Hepatocyte (in vitro differentiated cells): ENCODE results near the gene ADAM10. TPM values are rescaled to one million over a fixed set of nuclear protein-coding genes. Genes with fewer than 3 reads are reported as not detected.

Source experiments
- DNase-seq: peaks from one replicate; pipeline ENCODE4 v3.0.0-alpha.2; 2016; ENCODE audit warnings: low spot score
- H2AFZ ChIP-seq: fragments of 200-600 bp; sonication (generic); 2 replicates; pipeline ENCODE4 v1.6.0; 2016; ENCODE audit warnings: antibody characterized with exemption, mild to moderate bottlenecking
- H3K27ac ChIP-seq: fragments of 200-600 bp; sonication (generic); 2 replicates; pipeline ENCODE4 v1.5.1; 2016; ENCODE audit warnings: mild to moderate bottlenecking
- H3K27me3 ChIP-seq: fragments of 200-600 bp; sonication (generic); 2 replicates; pipeline ENCODE4 v1.6.1; 2016
- H3K36me3 ChIP-seq: fragments of 200-600 bp; sonication (generic); replicated peaks from 2 replicates; pipeline ENCODE4 v1.5.1; 2016; ENCODE audit warnings: low read depth; ENCODE audit not compliant: insufficient read depth
- H3K4me1 ChIP-seq: fragments of 200-600 bp; sonication (generic); 2 replicates; pipeline ENCODE4 v1.5.1; 2016; ENCODE audit warnings: mild to moderate bottlenecking, moderate library complexity; ENCODE audit not compliant: insufficient read depth
- H3K4me2 ChIP-seq: fragments of 200-600 bp; sonication (generic); 2 replicates; pipeline ENCODE4 v1.6.0; 2016
- H3K4me3 ChIP-seq: fragments of 200-600 bp; sonication (generic); 2 replicates; pipeline ENCODE4 v1.5.1; 2016; ENCODE audit warnings: mild to moderate bottlenecking
- H3K79me2 ChIP-seq: fragments of 200-600 bp; sonication (generic); 2 replicates; pipeline ENCODE4 v1.6.0; 2017; ENCODE audit warnings: mild to moderate bottlenecking
- H3K9me2 ChIP-seq: fragments of 200-600 bp; sonication (generic); replicated peaks from 2 replicates; pipeline ENCODE4 v1.6.0; 2017; ENCODE audit warnings: mild to moderate bottlenecking; ENCODE audit not compliant: insufficient read depth
- H3K9me3 ChIP-seq: fragments of 200-600 bp; sonication (generic); 2 replicates; pipeline ENCODE4 v1.5.1; 2016; ENCODE audit warnings: low read depth, mild to moderate bottlenecking
- H4K20me1 ChIP-seq: fragments of 200-600 bp; sonication (generic); 2 replicates; pipeline ENCODE4 v1.6.0; 2016; ENCODE audit warnings: mild to moderate bottlenecking; ENCODE audit not compliant: insufficient read depth, poor library complexity, severe bottlenecking
- EZH2 ChIP-seq: fragments of 200-600 bp; sonication (generic); IDR thresholded peaks from 2 replicates; pipeline ENCODE4 v1.6.1; 2016; ENCODE audit warnings: antibody characterized with exemption, mild to moderate bottlenecking, borderline replicate concordance
- EZH2phosphoT487 ChIP-seq: fragments of 200-600 bp; sonication (generic); IDR thresholded peaks from one replicate; pipeline ENCODE4 v1.6.1; 2018; ENCODE audit warnings: antibody characterized with exemption, mild to moderate bottlenecking, low read depth, moderate library complexity; ENCODE audit not compliant: unreplicated experiment, severe bottlenecking
- WGBS: methylation state at CpG from one replicate; pipeline ENCODE4 v1.1.6; 2016; ENCODE audit warnings: low lambda C conversion rate; ENCODE audit errors: missing lambda C conversion rate; 5-methylcytosine and 5-hydroxymethylcytosine counted together
- polyA plus RNA-seq: library from polyadenylated mRNA; unstranded; fragments of >200 nt; fragmentation: Nextera tagmentation; extraction: Ambion mirVana; gene quantifications from 2 replicates; pipeline ENCODE4 v1.2.1, GENCODE V29; 2016
- total RNA-seq: library from RNA; depleted of rRNA; stranded (reverse); fragments of >200 nt; gene quantifications from 2 replicates; pipeline ENCODE4 v1.2.3, GENCODE V29; 2014
- TF ChIP-seq, protein P1 (sequence below): fragments of 200-600 bp; sonication (generic); IDR thresholded peaks from 2 replicates; pipeline ENCODE4 v1.5.1; 2016; ENCODE audit warnings: antibody characterized with exemption, mild to moderate bottlenecking; ENCODE audit not compliant: poor library complexity

ADAM10 gene
- total and polyA plus RNA-seq, 2 experiments from 2014 or later: 112 to 163 TPM

DNA sequence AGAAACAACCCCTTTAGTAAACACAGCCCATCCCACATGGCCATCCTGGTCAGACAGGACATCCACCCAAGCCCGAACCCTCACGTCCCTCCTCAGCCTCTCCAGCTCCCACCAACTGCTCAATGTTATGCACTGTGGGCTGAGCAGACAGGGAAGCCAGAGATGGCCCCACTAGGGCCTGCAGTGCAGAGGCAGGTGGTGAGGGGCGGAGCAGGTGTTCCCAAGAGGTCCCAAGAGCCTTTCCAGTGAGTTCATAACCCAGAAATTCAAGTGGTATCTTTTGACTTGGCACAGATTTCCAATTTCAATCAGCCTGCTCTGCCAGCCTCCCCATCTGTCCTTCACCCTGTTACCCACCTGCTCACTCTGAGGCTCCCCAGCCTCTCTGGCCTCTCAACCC is 187.4 kb downstream of the ADAM10 start:
- TF ChIP-seq EZH2phosphoT487: no peak
- TF ChIP-seq, protein P1, sequence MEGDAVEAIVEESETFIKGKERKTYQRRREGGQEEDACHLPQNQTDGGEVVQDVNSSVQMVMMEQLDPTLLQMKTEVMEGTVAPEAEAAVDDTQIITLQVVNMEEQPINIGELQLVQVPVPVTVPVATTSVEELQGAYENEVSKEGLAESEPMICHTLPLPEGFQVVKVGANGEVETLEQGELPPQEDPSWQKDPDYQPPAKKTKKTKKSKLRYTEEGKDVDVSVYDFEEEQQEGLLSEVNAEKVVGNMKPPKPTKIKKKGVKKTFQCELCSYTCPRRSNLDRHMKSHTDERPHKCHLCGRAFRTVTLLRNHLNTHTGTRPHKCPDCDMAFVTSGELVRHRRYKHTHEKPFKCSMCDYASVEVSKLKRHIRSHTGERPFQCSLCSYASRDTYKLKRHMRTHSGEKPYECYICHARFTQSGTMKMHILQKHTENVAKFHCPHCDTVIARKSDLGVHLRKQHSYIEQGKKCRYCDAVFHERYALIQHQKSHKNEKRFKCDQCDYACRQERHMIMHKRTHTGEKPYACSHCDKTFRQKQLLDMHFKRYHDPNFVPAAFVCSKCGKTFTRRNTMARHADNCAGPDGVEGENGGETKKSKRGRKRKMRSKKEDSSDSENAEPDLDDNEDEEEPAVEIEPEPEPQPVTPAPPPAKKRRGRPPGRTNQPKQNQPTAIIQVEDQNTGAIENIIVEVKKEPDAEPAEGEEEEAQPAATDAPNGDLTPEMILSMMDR: no peak
- TF ChIP-seq EZH2: no peak
- no peaks in the 10 kb centered on the region for H3K4me1 ChIP-seq
- 71% methylated on average over 3 of the region's 3 CpGs for WGBS
- no peaks in the 10 kb centered on the region for H3K9me2 ChIP-seq
- H3K36me3 ChIP-seq: no peaks in the 10 kb centered on the region
- H3K27me3 ChIP-seq: no peaks in the 10 kb centered on the region
- H3K4me2 ChIP-seq: no peak overlapping the region
- no peaks in the 10 kb centered on the region for H3K79me2 ChIP-seq
- no peaks in the 10 kb centered on the region for H4K20me1 ChIP-seq
- no peak overlapping the region for H3K4me3 ChIP-seq
- no peak overlapping the region for H2AFZ ChIP-seq
- H3K9me3 ChIP-seq: no peaks in the 10 kb centered on the region
- H3K27ac ChIP-seq: no peak overlapping the region
- DNase-seq: no peak

DNA sequence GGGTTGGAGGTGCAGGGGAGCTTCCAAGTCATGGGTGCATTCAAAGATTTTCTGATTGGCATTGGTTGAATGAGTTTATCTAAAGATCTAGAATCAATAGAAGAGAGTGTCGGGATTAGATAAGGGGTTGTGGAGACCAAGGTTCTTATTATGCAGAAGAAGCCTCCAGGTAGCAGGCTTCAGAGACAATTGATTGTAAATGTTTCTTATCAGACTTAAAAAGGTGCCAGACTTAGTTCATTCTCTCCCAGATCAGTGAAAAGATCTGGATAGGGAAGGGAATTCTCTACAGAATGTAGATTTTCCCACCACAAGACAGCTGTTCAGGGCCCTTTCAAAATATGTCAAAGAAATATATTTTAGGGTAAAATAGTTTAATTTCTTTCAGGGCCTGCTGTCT is 188.2 kb downstream of the ADAM10 start:
- WGBS: 0% methylated on average over 1 of the region's 1 CpG

GRCh38 chr15:58559904-58560588 is 189.5 kb downstream of the ADAM10 start:
- WGBS: 82% methylated on average over 6 of the region's 6 CpGs
- H3K79me2 ChIP-seq: no peaks in the 10 kb centered on the region
- no peaks in the 10 kb centered on the region for H3K9me3 ChIP-seq
- H2AFZ ChIP-seq: no peak overlapping the region
- H3K9me2 ChIP-seq: no peaks in the 10 kb centered on the region
- H3K4me2 ChIP-seq: no peak overlapping the region
- H3K27ac ChIP-seq: no peak overlapping the region
- TF ChIP-seq EZH2phosphoT487 (no peak), EZH2 (no peak)
- TF ChIP-seq, protein P1: no peak
- no peaks in the 10 kb centered on the region for H3K27me3 ChIP-seq
- DNase-seq: no peak
- no peaks in the 10 kb centered on the region for H4K20me1 ChIP-seq
- H3K4me1 ChIP-seq: no peaks in the 10 kb centered on the region
- no peak overlapping the region for H3K4me3 ChIP-seq
- no peaks in the 10 kb centered on the region for H3K36me3 ChIP-seq

More for the DNA sequence above, 188.2 kb downstream of the ADAM10 start:
- Histone ChIP-seq H3K79me2 (no peaks in the 10 kb centered on the region), H3K27me3 (no peaks in the 10 kb centered on the region), H3K36me3 (no peaks in the 10 kb centered on the region), H3K4me2 (no peak overlapping the region), H4K20me1 (no peaks in the 10 kb centered on the region), H2AFZ (no peak overlapping the region), H3K9me2 (no peaks in the 10 kb centered on the region), H3K4me3 (no peak overlapping the region), H3K4me1 (no peaks in the 10 kb centered on the region), H3K27ac (no peak overlapping the region), H3K9me3 (no peaks in the 10 kb centered on the region)
- DNase-seq: no peak
- TF ChIP-seq EZH2 (no peak), EZH2phosphoT487 (no peak)
- TF ChIP-seq, protein P1: no peak

DNA sequence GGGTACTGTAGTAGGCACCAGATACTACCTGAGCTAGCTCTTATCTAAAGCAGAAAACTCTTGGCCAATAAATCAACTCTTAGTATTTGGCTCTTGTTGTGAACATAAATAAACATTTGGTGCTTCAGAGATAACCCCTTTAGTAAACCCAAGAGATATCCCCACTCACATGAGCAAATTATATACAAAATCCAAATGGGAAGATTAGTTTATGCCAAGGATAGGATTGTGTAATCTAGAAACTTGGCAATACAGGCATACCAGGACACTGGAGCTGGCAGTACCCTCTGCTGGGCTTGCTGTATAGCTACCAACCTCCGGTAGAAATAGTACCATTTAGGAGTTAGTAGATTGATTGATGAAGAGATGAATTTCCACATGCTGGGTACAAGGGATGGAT is 190.7 kb downstream of the ADAM10 start:
- Histone ChIP-seq H4K20me1 (no peaks in the 10 kb centered on the region), H3K27ac (no peak overlapping the region), H3K4me1 (no peaks in the 10 kb centered on the region), H3K27me3 (no peaks in the 10 kb centered on the region), H3K9me3 (no peaks in the 10 kb centered on the region), H3K4me3 (no peak overlapping the region), H3K36me3 (no peaks in the 10 kb centered on the region), H3K4me2 (no peak overlapping the region), H2AFZ (no peak overlapping the region), H3K9me2 (no peaks in the 10 kb centered on the region), H3K79me2 (no peaks in the 10 kb centered on the region)
- 100% methylated on average over 1 of the region's 1 CpG for WGBS
- no peak for TF ChIP-seq EZH2
- no peak for TF ChIP-seq EZH2phosphoT487
- TF ChIP-seq, protein P1: no peak
- DNase-seq: no peak
